OCI-LY3 (cell line): Measurements from ENCODE around the gene EPS8.
"Not testable (repeated sequence)": the region's sequence is repeated elsewhere in the genome, so short reads cannot be mapped to it uniquely, and the experiment has no call there.

ENCODE experiments used
- H2AFZ ChIP-seq: fragments of 200-600, 300-600 bp; shearing (Covaris generic); 2 replicates; pipeline ENCODE4 v1.6.0; 2014; ENCODE audit warnings: antibody characterized with exemption, low read depth, low read length
- H3K27ac ChIP-seq: fragments of 200-600, 300-600 bp; sonication (generic); 2 replicates; pipeline ENCODE4 v1.5.1; 2014; ENCODE audit warnings: mild to moderate bottlenecking, low read length, moderate library complexity, mixed read lengths
- H3K27me3 ChIP-seq: fragments of 200-600, 300-600 bp; sonication (generic); 2 replicates; pipeline ENCODE4 v1.6.1; 2014; ENCODE audit warnings: low read depth, low read length, mixed read lengths
- H3K36me3 ChIP-seq: fragments of 200-600, 300-600 bp; sonication (generic); replicated peaks from 2 replicates; pipeline ENCODE3; 2014; ENCODE audit warnings: low read depth, low read length, mixed read lengths
- H3K4me1 ChIP-seq: fragments of 300-600, 200-600 bp; sonication (generic); 2 replicates; pipeline ENCODE4 v1.6.1; 2014; ENCODE audit warnings: low read length, mixed read lengths
- H3K4me2 ChIP-seq: fragments of 200-600, 300-600 bp; sonication (generic); 2 replicates; pipeline ENCODE4 v1.6.1; 2014; ENCODE audit warnings: low read length, mixed read lengths
- H3K4me3 ChIP-seq: fragments of 300-600, 200-600 bp; sonication (generic); 2 replicates; pipeline ENCODE4 v1.5.1; 2014; ENCODE audit warnings: antibody characterized with exemption, mild to moderate bottlenecking, low read length, moderate library complexity
- H3K79me2 ChIP-seq: fragments of 300-600, 200-600 bp; shearing (Covaris generic); 2 replicates; pipeline ENCODE4 v1.6.1; 2014; ENCODE audit warnings: mild to moderate bottlenecking, low read length, mixed read lengths
- H3K9ac ChIP-seq: fragments of 300-600, 200-600 bp; shearing (Covaris generic); 2 replicates; pipeline ENCODE4 v1.6.0; 2014; ENCODE audit warnings: mild to moderate bottlenecking, low read length, moderate library complexity
- H3K9me3 ChIP-seq: fragments of 200-600, 300-600 bp; shearing (Covaris generic); 2 replicates; pipeline ENCODE4 v1.6.1; 2014; ENCODE audit warnings: low read length, mixed read lengths; ENCODE audit not compliant: insufficient read depth
- H4K20me1 ChIP-seq: fragments of 200-600, 300-600 bp; sonication (generic); 2 replicates; pipeline ENCODE4 v1.6.1; 2016; ENCODE audit warnings: low read length, mixed read lengths; ENCODE audit not compliant: insufficient read depth
- EZH2phosphoT487 ChIP-seq: fragments of 200-600 bp; shearing (Covaris generic); IDR thresholded peaks from 2 replicates; pipeline ENCODE4 v1.6.1; 2018; ENCODE audit warnings: antibody characterized with exemption, mixed run types, low read depth
- TF ChIP-seq, protein P1 (sequence below): fragments of 200-600, 300-600 bp; sonication (generic); IDR thresholded peaks from 2 replicates; pipeline ENCODE4 v1.5.1; 2014; ENCODE audit warnings: antibody characterized with exemption, low read length, low read depth

EPS8 gene

DNA sequence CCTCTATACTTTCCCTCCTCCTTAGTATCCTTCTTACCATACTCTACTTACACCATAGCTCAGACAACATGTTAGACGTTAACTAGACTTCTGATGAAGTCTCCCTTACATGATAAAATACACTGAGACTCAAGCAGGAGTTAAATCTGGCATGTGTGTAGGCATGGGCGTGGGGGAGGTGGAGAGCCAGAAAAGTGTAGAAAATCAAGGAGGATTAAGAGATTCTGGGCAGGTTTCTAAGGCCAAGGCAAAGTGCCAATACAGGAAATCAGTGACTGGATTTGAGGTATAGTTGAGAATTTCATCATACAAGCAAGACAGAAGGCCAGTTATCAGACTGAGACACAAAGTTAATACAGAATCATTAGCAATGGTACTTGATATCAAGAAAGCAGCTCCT is 37.4 kb downstream of the EPS8 start:
- Histone ChIP-seq H3K36me3 (no peaks in the 10 kb centered on the region), H3K4me2 (no peak overlapping the region), H2AFZ (no peak overlapping the region), H3K4me1 (no peaks in the 10 kb centered on the region), H4K20me1 (no peaks in the 10 kb centered on the region), H3K9ac (no peak overlapping the region), H3K27me3 (no peaks in the 10 kb centered on the region), H3K79me2 (no peaks in the 10 kb centered on the region), H3K4me3 (no peak overlapping the region), H3K27ac (no peak overlapping the region), H3K9me3 (no peaks in the 10 kb centered on the region)
- TF ChIP-seq, protein P1, sequence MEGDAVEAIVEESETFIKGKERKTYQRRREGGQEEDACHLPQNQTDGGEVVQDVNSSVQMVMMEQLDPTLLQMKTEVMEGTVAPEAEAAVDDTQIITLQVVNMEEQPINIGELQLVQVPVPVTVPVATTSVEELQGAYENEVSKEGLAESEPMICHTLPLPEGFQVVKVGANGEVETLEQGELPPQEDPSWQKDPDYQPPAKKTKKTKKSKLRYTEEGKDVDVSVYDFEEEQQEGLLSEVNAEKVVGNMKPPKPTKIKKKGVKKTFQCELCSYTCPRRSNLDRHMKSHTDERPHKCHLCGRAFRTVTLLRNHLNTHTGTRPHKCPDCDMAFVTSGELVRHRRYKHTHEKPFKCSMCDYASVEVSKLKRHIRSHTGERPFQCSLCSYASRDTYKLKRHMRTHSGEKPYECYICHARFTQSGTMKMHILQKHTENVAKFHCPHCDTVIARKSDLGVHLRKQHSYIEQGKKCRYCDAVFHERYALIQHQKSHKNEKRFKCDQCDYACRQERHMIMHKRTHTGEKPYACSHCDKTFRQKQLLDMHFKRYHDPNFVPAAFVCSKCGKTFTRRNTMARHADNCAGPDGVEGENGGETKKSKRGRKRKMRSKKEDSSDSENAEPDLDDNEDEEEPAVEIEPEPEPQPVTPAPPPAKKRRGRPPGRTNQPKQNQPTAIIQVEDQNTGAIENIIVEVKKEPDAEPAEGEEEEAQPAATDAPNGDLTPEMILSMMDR = no peak
- TF ChIP-seq EZH2phosphoT487 = no peak

DNA sequence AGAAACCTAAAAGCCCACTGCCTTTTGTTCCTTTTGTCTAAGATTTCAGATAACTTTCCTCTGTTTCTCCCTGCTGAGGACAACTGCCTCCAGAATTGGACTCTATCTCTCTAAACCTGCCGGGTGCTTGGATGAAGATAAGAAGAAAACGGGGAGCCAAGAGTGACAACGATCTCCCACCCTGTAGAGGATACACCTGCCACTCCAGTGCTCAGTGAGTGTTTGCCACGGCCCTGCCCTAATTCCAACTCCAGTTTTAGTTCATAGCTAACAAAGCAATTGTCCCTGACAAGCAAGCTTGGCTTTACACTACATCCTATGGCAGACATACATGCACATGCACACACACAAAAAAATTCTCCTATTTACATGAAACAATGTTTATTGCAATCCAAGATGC is 39.3 kb downstream of the EPS8 start:
- no peak overlapping the region for H3K9ac ChIP-seq
- H3K36me3 ChIP-seq = no peaks in the 10 kb centered on the region
- no peak overlapping the region for H3K27ac ChIP-seq
- no peaks in the 10 kb centered on the region for H3K27me3 ChIP-seq
- no peaks in the 10 kb centered on the region for H4K20me1 ChIP-seq
- no peak overlapping the region for H3K4me3 ChIP-seq
- no peaks in the 10 kb centered on the region for H3K79me2 ChIP-seq
- TF ChIP-seq EZH2phosphoT487 = no peak
- TF ChIP-seq, protein P1 = no peak
- no peak overlapping the region for H3K4me2 ChIP-seq
- H3K4me1 ChIP-seq = no peaks in the 10 kb centered on the region
- no peak overlapping the region for H2AFZ ChIP-seq
- H3K9me3 ChIP-seq = no peaks in the 10 kb centered on the region

DNA sequence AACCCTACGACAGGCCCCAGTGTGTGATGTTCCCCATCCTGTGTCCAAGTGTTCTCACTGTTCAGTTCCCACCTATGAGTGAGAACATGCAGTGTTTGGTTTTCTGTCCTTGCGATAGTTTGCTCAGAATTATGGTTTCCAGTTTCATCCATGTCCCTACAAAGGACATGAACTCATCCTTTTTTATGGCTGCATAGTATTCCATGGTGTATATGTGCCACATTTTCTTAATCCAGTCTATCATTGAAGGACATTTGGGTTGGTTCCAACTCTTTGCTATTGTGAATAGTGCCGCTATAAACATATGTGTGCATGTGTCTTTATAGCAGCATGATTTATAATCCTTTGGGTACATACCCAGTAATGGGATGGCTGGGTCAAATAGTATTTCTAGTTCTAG is 47.3 kb downstream of the EPS8 start:
- H3K4me3 ChIP-seq, H3K9me3 ChIP-seq, H2AFZ ChIP-seq, H3K4me2 ChIP-seq, H3K4me1 ChIP-seq, H3K27me3 ChIP-seq, H4K20me1 ChIP-seq, H3K79me2 ChIP-seq, H3K27ac ChIP-seq, H3K9ac ChIP-seq, H3K36me3 ChIP-seq: not testable (repeated sequence)

DNA sequence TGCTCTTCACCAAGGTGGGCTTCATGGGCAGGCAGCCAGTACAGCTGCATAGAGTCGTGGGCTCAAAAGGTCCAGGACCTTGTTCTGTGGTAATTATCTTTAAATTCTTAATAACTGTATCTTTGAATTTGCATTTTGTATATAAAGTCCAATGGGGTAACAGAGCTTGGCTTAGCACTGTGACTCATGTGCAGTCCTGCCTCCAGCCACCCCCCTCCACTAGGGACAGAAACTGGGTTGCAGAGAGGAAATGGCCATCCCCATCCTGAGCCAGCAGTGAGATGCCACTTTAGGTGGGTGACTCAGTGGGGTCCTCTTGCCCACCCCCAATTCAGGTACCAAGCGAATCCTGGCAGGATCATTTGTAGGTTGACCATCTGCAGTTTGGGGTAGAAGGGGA is 48.1 kb downstream of the EPS8 start:
- Histone ChIP-seq H3K27me3 (no peaks in the 10 kb centered on the region), H3K9ac (no peak overlapping the region), H3K36me3 (no peaks in the 10 kb centered on the region), H4K20me1 (no peaks in the 10 kb centered on the region), H3K4me3 (no peak overlapping the region), H3K9me3 (no peaks in the 10 kb centered on the region), H2AFZ (no peak overlapping the region), H3K79me2 (no peaks in the 10 kb centered on the region), H3K4me1 (no peaks in the 10 kb centered on the region), H3K4me2 (no peak overlapping the region), H3K27ac (no peak overlapping the region)
- TF ChIP-seq, protein P1 = no peak
- TF ChIP-seq EZH2phosphoT487 = no peak

DNA sequence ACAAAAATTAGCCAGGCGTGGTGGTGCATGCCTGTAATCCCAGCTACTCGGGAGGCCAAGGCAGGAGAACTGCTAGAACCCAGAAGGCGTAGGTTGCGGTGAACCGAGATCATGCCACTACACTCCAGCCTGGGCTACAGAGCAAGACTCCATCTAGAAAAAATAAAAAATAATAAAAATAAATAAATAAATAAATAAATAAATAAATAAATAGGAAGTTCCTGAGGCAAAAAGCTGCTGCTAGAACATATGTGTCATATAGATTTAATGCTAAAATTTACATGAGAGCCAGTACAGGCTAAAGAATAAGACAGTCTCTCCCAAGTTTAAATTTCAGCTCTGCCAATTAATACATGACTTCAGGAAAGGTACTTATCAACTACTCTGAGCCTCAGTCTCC is 48.8 kb downstream of the EPS8 start:
- H4K20me1 ChIP-seq, H3K4me1 ChIP-seq, H3K4me3 ChIP-seq, H3K27ac ChIP-seq, H3K9ac ChIP-seq, H2AFZ ChIP-seq, H3K9me3 ChIP-seq, H3K4me2 ChIP-seq, H3K27me3 ChIP-seq, H3K79me2 ChIP-seq, H3K36me3 ChIP-seq: not testable (repeated sequence)
